Caco-2 (cell line): ENCODE results near the gene ASB14. TPM values are rescaled to one million over a fixed set of nuclear protein-coding genes. Genes with fewer than 3 reads are reported as not detected.
"Not testable (repeated sequence)": the region's sequence is repeated elsewhere in the genome, so short reads cannot be mapped to it uniquely, and the experiment has no call there.

Source experiments
- Bru-seq: library from RNA; stranded (reverse); fragments of 400-500 nt; gene quantifications from one replicate; lab custom pipeline; 2021; lab: Mats Ljungman, UMichigan
- BruChase-seq, 2 experiments: library from RNA; stranded (reverse); fragments of 400-500 nt; gene quantifications; one replicate each; lab custom pipeline; 2021; lab: Mats Ljungman, UMichigan
- BruUV-seq: library from RNA; stranded (reverse); fragments of 400-500 nt; replicated peaks from 2 replicates; lab custom pipeline; 2021; lab: Mats Ljungman, UMichigan
- CTCF ChIA-PET: fragments of 300-600 bp; sonication (Branson Sonifier 250); formaldehyde crosslinking; loops from one replicate; lab custom pipeline; 2022; ENCODE audit warnings: antibody characterized with exemption; lab: Charles Lee
- POLR2A ChIA-PET: fragments of 300-600 bp; sonication (Branson Sonifier 250); formaldehyde crosslinking; loops from one replicate; lab custom pipeline; 2022; ENCODE audit warnings: antibody characterized with exemption; lab: Charles Lee
- DNase-seq, 2 experiments: peaks; one replicate each; pipeline versions ENCODE4 v3.0.0 to v3.0.0-alpha.2; 2020 to 2022
- H3K27me3 ChIP-seq: replicated peaks from 2 replicates; pipeline ENCODE4 v1.6.0; 2011; ENCODE audit warnings: low read length; ENCODE audit not compliant: control insufficient read depth, insufficient read depth
- H3K36me3 ChIP-seq: 2 replicates; pipeline ENCODE4 v1.5.1; 2011; ENCODE audit warnings: low read length; ENCODE audit not compliant: control insufficient read depth, insufficient read depth
- H3K4me1 ChIP-seq: fragments of 250-450 bp; sonication (Bioruptor Pico); 2 replicates; pipeline ENCODE4 v1.5.1; 2020; ENCODE audit warnings: mild to moderate bottlenecking
- H3K4me3 ChIP-seq: 2 replicates; pipeline ENCODE4 v1.5.1; 2011; ENCODE audit warnings: low read depth, mild to moderate bottlenecking, control low read depth, low read length
- H3K9me3 ChIP-seq: fragments of 250-450 bp; sonication (Bioruptor Pico); 2 replicates; pipeline ENCODE4 v1.5.1; 2020; ENCODE audit warnings: mild to moderate bottlenecking, moderate library complexity
- H3K27ac Mint-ChIP-seq: one replicate; pipeline ENCODE4 v1.8.0; 2022; ENCODE audit warnings: mixed read lengths; ENCODE audit not compliant: unreplicated experiment
- H3K27me3 Mint-ChIP-seq: one replicate; pipeline ENCODE4 v1.8.0; 2022; ENCODE audit warnings: mixed read lengths; ENCODE audit not compliant: insufficient read depth, unreplicated experiment
- H3K36me3 Mint-ChIP-seq: one replicate; pipeline ENCODE4 v1.8.0; 2022; ENCODE audit warnings: mild to moderate bottlenecking, mixed read lengths; ENCODE audit not compliant: insufficient read depth, unreplicated experiment
- H3K4me1 Mint-ChIP-seq: one replicate; pipeline ENCODE4 v1.8.0; 2022; ENCODE audit warnings: low read depth, mixed read lengths; ENCODE audit not compliant: unreplicated experiment
- H3K4me3 Mint-ChIP-seq: one replicate; pipeline ENCODE4 v1.8.0; 2022; ENCODE audit warnings: mild to moderate bottlenecking, moderate library complexity, mixed read lengths; ENCODE audit not compliant: unreplicated experiment
- H3K9me3 Mint-ChIP-seq: one replicate; pipeline ENCODE4 v1.8.0; 2022; ENCODE audit warnings: mixed read lengths; ENCODE audit not compliant: unreplicated experiment
- CTCF ChIP-seq, 2 experiments: fragments of 200-600 bp in 1 of 2; IDR thresholded peaks; 1 replicate in 1 of 2; 2 replicates in 1 of 2; pipeline versions ENCODE4 v1.5.1 to v1.8.0; 2011 to 2022; ENCODE audit warnings: antibody characterized with exemption in 1 of 2, control low read depth in 1 of 2, inconsistent platforms in 1 of 2, low read depth in 1 of 2, low read length in 1 of 2, mild to moderate bottlenecking in 1 of 2, moderate library complexity in 1 of 2; ENCODE audit not compliant: insufficient read depth in 1 of 2, severe bottlenecking in 1 of 2, unreplicated experiment in 1 of 2
- intact Hi-C: fragments of 100-400 bp; cut with micrococcal nuclease; formaldehyde crosslinking; loops from one replicate; pipeline ENCODE4 v1.10.0; 2022; ENCODE audit not compliant: unreplicated experiment
- long read RNA-seq: library from polyadenylated mRNA; stranded (forward); transcript quantifications from one replicate; pipeline ENCODE4 v2.0.0, GENCODE V29; 2022
- total RNA-seq: library from RNA; stranded (reverse); gene quantifications from 2 replicates; pipeline ENCODE4 v1.2.3, GENCODE V29; 2022

The ASB14 gene
- total RNA-seq (not detected in 2 replicates), Bru-seq, nascent RNA (percentile 25 among the genes with signal in this experiment), BruChase-seq, experiment 1, labeled RNA remaining after a 2-hour chase (percentile 22 among the genes with signal in this experiment), BruChase-seq, experiment 2, labeled RNA remaining after a 6-hour chase (percentile 17 among the genes with signal in this experiment)
- long read RNA-seq, partial matches to known transcripts, result 0 of 2 reads
- long read RNA-seq, other reads (novel, unspliced or antisense), result 2 of 2 reads

- no TSS peak for BruUV-seq
- Mint-ChIP-seq H3K27ac (no peak within 1 kb of the TSS), H3K36me3 (no peaks in the 10 kb centered on the region), H3K4me1 (no peaks in the 10 kb centered on the region), H3K4me3 (no peak within 1 kb of the TSS), H3K27me3 (no peaks in the 10 kb centered on the region), H3K9me3 (no peaks in the 10 kb centered on the region)
- DNase-seq, result no peak
- no peak for TF ChIP-seq CTCF (IDR thresholded peaks at IDR 0.05; ENCODE audit: insufficient read depth in 1 of 2, low read depth in 1 of 2, low read length in 1 of 2, severe bottlenecking in 1 of 2, unreplicated experiment in 1 of 2)
- intact Hi-C loops, result no loop called here
- H3K4me3 ChIP-seq, result no peak within 1 kb of the TSS
- POLR2A ChIA-PET, result no interaction called here
- no peaks in the 10 kb centered on the region for H3K4me1 ChIP-seq
- CTCF ChIA-PET, result no interaction called here
- H3K36me3 ChIP-seq, result no peaks in the 10 kb centered on the region
- no peaks in the 10 kb centered on the region for H3K9me3 ChIP-seq
- no peaks in the 10 kb centered on the region for H3K27me3 ChIP-seq
These were observed at the start of gene ASB14 for GRCh38 chr3:57292159-57292896. Gene ASB14 (minus strand): TSS chr3:57292685. CDS start chr3:57292033, 652 bp downstream.

- H3K4me3 ChIP-seq, H3K27me3 ChIP-seq, BruUV-seq, H3K27me3 Mint-ChIP-seq, H3K9me3 Mint-ChIP-seq, H3K36me3 Mint-ChIP-seq, POLR2A ChIA-PET, H3K4me3 Mint-ChIP-seq, H3K36me3 ChIP-seq, intact Hi-C loops, DNase-seq, H3K4me1 Mint-ChIP-seq, H3K9me3 ChIP-seq, CTCF ChIA-PET: not testable (repeated sequence)
- peaks cover 12% of the 10 kb centered on the region for H3K4me1 ChIP-seq
- H3K27ac Mint-ChIP-seq, result peak overlapping the region; percentile 55
These were observed 46.7 kb upstream of the ASB14 start for GRCh38 chr3:57339071-57339642.

GRCh38 chr3:57338272-57339070 lies 46.0 kb upstream of the ASB14 start:
- peak overlapping the region; percentile 55 for H3K27ac Mint-ChIP-seq
- H3K9me3 ChIP-seq, POLR2A ChIA-PET, DNase-seq, intact Hi-C loops, H3K27me3 ChIP-seq, H3K4me1 Mint-ChIP-seq, H3K36me3 Mint-ChIP-seq, CTCF ChIA-PET, BruUV-seq, H3K27me3 Mint-ChIP-seq, H3K36me3 ChIP-seq, H3K4me3 ChIP-seq, H3K9me3 Mint-ChIP-seq, H3K4me3 Mint-ChIP-seq: not testable (repeated sequence)
- H3K4me1 ChIP-seq, result peaks cover 12% of the 10 kb centered on the region
